Esophagus muscularis mucosa (tissue), 4 donors: ENCODE measurements around the gene ELP4. TPM values are rescaled to one million over a fixed set of nuclear protein-coding genes. Genes with fewer than 3 reads are reported as not detected.
A peak's percentile ranks its signal among the peaks of the same experiment; 100 is the strongest.

ENCODE experiments used
- DNase-seq: peaks from one replicate; pipeline ENCODE4 v3.0.0-alpha.2; 2017; ENCODE audit errors: extremely low spot score
- H3K27ac ChIP-seq, 4 donors: fragments of 200-600 bp; sonication (generic); replicated peaks in 1 of 4; 1 replicate in 3 of 4; 2 replicates in 1 of 4; pipeline ENCODE4 v1.5.1; 2016 to 2019; ENCODE audit warnings: mild to moderate bottlenecking in 1 of 4
- H3K27me3 ChIP-seq, 4 donors: fragments of 200-600 bp; sonication (generic); one replicate each; pipeline versions ENCODE4 v1.5.1 to v1.6.0; 2016 to 2019
- H3K36me3 ChIP-seq, 4 donors: fragments of 200-600 bp; sonication (generic); one replicate each; pipeline ENCODE4 v1.5.1; 2016 to 2019
- H3K4me1 ChIP-seq, 4 donors: fragments of 200-600 bp; sonication (generic); one replicate each; pipeline ENCODE4 v1.5.1; 2016 to 2019
- H3K4me3 ChIP-seq, 4 donors: fragments of 200-600 bp; sonication (generic); 1 replicate in 2 of 4; 2 replicates in 2 of 4; pipeline ENCODE4 v1.5.1; 2016 to 2019; ENCODE audit warnings: mild to moderate bottlenecking in 4 of 4, moderate library complexity in 1 of 4
- H3K9me3 ChIP-seq, 4 donors: fragments of 200-600 bp; sonication (generic); 1 replicate in 3 of 4; 2 replicates in 1 of 4; pipeline ENCODE4 v1.5.1; 2016 to 2019
- CTCF ChIP-seq, 3 experiments: fragments of 200-600 bp in 2 of 3; fragments of 450-650 bp in 1 of 3; sonication (generic) in 2 of 3; IDR thresholded peaks; one replicate each; pipeline ENCODE4 v1.5.1; 2017 to 2019; ENCODE audit warnings: antibody characterized with exemption in 3 of 3, mild to moderate bottlenecking in 2 of 3, moderate library complexity in 1 of 3
- EP300 ChIP-seq: sonication (generic); formaldehyde crosslinking; IDR thresholded peaks from one replicate; pipeline ENCODE4 v1.6.1; 2017; ENCODE audit warnings: antibody characterized with exemption
- POLR2A ChIP-seq: fragments of 450-650 bp; IDR thresholded peaks from one replicate; pipeline ENCODE4 v1.6.1; 2017; ENCODE audit warnings: antibody characterized with exemption, moderate library complexity, mild to moderate bottlenecking, low read depth
- POLR2AphosphoS5 ChIP-seq, 2 donors: sonication (generic); formaldehyde crosslinking; IDR thresholded peaks; one replicate each; pipeline ENCODE4 v1.6.1; 2017; ENCODE audit warnings: antibody characterized with exemption in 2 of 2
- WGBS: methylation state at CpG from one replicate; pipeline ENCODE4 v1.1.5; 2018; 5-methylcytosine and 5-hydroxymethylcytosine counted together
- intact Hi-C: fragments of 100-400 bp; cut with DNase I; formaldehyde crosslinking; loops from one replicate; pipeline ENCODE4 v1.15.1; 2023
- total RNA-seq, 4 donors: library from RNA; depleted of rRNA; stranded (reverse); fragments of >200 nt; gene quantifications; one replicate each; pipeline versions ENCODE4 v1.1.0 to v1.2.1, GENCODE V29; 2016

The ELP4 gene
- total RNA-seq, 4 donors from 2014 or later = 18.1 to 25.5 (median 19.2) TPM

- Histone ChIP-seq H3K27ac (no peak overlapping the region), H3K36me3 (no peaks in the 10 kb centered on the region), H3K9me3 (no peaks in the 10 kb centered on the region), H3K4me3 (no peak overlapping the region), H3K4me1 (peaks cover 17 to 68% (median 54%) of the 10 kb centered on the region in 4 donors), H3K27me3 (peaks cover 26 to 100% (median 97%) of the 10 kb centered on the region in 4 donors)
- no peak for TF ChIP-seq EP300
- no peak for TF ChIP-seq POLR2AphosphoS5 (IDR thresholded peaks at IDR 0.05)
- no peak for TF ChIP-seq CTCF (IDR thresholded peaks at IDR 0.05)
- TF ChIP-seq POLR2A = no peak
- intact Hi-C loops = no loop called here
- peak; percentile 62 for DNase-seq
- 13% methylated on average over 9 of the region's 9 CpGs for WGBS
Observed at GRCh38 chr11:31801298-31801702, 291.7 kb downstream of the ELP4 start.

- no peak overlapping the region for H3K27ac ChIP-seq
- DNase-seq = no peak
- intact Hi-C loops = no loop called here
- no peak overlapping the region for H3K4me3 ChIP-seq
- peaks cover 17 to 72% (median 55%) of the 10 kb centered on the region in 4 donors for H3K4me1 ChIP-seq
- H3K27me3 ChIP-seq = peaks cover 26 to 100% (median 100%) of the 10 kb centered on the region in 4 donors
- H3K36me3 ChIP-seq = no peaks in the 10 kb centered on the region
- H3K9me3 ChIP-seq = no peaks in the 10 kb centered on the region
- WGBS = 17% methylated on average over 6 of the region's 6 CpGs
- TF ChIP-seq CTCF (IDR thresholded peaks at IDR 0.05) = no peak
- TF ChIP-seq POLR2A = no peak
- no peak for TF ChIP-seq POLR2AphosphoS5 (IDR thresholded peaks at IDR 0.05)
- no peak for TF ChIP-seq EP300
Observed at GRCh38 chr11:31802000-31802551, 292.5 kb downstream of the ELP4 start.

GRCh38 chr11:31802609-31802989 is 293.0 kb downstream of the ELP4 start:
- 13% methylated on average over 20 of the region's 20 CpGs for WGBS
- intact Hi-C loops = no loop called here
- H3K27me3 ChIP-seq = peaks cover 24 to 100% (median 100%) of the 10 kb centered on the region in 4 donors

GRCh38 chr11:31802990-31803812 is 293.6 kb downstream of the ELP4 start:
- no peaks in the 10 kb centered on the region for H3K36me3 ChIP-seq
- no peak overlapping the region for H3K27ac ChIP-seq
- no peak for TF ChIP-seq CTCF (IDR thresholded peaks at IDR 0.05)
- no peaks in the 10 kb centered on the region for H3K9me3 ChIP-seq
- peak; percentile 83 for DNase-seq
- intact Hi-C loops = no loop called here
- WGBS = 11% methylated on average over 22 of the region's 24 CpGs
- H3K4me3 ChIP-seq = no peak overlapping the region
- peaks cover 17 to 64% (median 45%) of the 10 kb centered on the region in 4 donors for H3K4me1 ChIP-seq
- peaks cover 21 to 100% (median 100%) of the 10 kb centered on the region in 4 donors for H3K27me3 ChIP-seq

More at GRCh38 chr11:31802609-31802989, 293.0 kb downstream of the ELP4 start:
- Histone ChIP-seq H3K36me3 (no peaks in the 10 kb centered on the region), H3K4me3 (no peak overlapping the region), H3K27ac (no peak overlapping the region), H3K9me3 (no peaks in the 10 kb centered on the region), H3K4me1 (peaks cover 17 to 69% (median 51%) of the 10 kb centered on the region in 4 donors)
- no peak for TF ChIP-seq CTCF (IDR thresholded peaks at IDR 0.05)
- TF ChIP-seq POLR2A = no peak
- TF ChIP-seq POLR2AphosphoS5 (IDR thresholded peaks at IDR 0.05) = no peak
- TF ChIP-seq EP300 = no peak
- peak; percentile 50 for DNase-seq
